NCI-H187 (cell line): ENCODE measurements around the gene DISC1.

ENCODE experiments used
- DNase-seq, 2 experiments: peaks; one replicate each; lab custom pipeline; 2025; lab: John Stamatoyannopoulos, UW

The DISC1 gene

DNA sequence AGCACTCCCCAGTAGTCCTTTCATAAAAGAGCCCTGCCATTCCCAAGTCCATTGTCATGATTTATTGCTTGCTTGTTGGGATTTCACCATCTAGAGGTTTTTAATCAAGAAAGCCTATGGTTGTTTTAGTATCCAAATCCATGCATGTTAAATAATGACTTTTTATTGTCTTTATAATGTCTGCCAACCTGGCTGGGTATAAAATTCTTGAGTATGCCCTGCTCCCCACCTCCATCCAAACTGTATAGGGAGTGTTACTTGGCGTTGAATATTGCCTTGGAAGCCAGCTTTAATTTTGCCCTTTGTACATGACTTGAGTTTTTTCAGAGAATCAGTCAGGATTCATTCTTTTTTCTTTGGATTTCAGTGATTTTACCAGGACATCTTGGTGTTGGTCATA lies 44.2 kb downstream of the DISC1 start:
- DNase-seq, result no peak

DNA sequence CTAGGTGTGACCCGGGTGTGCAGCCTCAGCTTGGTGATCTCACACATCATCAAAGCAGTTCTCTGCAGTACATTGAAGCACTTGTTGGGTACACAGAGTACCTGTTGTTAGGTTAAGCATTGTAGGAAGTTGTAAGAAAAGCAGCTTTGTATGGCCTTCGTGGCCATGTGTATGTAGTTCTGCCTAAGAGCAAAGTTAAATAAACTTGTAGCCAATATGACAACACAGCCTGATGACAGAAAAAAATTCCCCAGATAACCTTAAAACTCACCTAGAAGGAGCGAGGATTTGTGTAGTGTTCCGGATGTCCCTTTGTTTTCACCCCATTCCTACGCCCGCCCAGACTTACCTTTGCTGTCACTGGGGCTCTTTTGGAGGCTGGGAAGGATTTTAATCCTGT lies 48.0 kb downstream of the DISC1 start:
- DNase-seq, result no peak

DNA sequence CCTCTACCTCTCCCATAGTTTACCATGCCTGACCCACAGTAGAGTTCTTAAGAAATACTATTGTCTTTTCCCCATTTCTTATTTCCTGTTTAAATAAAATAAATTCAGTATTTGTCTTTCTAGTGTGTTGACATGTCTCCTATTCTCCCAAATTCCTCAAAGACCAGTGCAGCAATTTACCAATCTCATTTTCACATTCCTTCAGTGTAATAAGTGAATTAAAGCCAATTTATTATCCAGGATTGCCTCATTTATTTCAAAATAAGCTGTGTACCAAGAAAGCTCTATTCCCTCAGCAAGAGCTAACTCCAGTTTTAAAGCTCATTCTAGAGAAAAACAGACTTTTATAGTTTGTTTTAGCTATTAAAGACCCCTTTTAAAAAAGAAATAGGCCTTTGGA lies 49.9 kb downstream of the DISC1 start:
- DNase-seq, result no peak

DNA sequence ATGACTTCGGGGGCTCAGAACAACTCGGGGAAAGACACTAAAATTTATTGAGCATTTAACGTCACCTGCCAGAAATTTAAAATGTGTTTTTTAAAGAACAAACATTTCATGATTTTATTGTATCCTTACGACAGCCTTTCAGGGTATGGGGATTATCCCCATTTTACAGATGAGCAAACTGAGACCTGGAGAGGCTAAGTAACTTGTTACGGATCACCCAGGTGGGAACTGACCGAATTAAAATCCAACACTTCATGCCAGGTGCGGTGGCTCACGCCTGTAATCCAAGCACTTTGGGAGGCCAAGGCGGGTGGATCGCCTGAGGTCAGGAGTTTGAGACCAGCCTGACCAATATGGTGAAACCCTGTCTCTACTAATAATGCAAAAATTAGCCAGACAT lies 50.9 kb downstream of the DISC1 start:
- DNase-seq, result no peak

DNA sequence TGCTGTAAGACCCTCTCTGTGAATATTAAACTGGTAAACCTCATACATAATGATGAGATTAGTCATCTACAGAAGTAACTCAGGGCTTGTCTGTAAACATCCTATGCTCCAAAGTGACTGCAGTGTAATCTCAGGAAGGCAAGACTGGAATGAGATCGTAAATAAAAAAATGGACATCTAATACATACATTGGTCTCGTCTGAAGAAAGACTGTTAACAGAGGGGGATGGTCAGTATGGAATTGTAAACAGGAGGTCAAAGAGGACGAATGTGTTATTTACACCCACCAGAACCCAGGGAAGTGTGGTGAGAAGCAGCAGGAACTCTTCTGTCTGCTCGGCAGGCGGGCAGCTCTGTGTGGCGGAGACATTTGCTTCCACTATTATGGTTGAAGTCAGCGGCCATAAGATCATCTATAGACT lies 51.4 kb downstream of the DISC1 start:
- no peak for DNase-seq

DNA sequence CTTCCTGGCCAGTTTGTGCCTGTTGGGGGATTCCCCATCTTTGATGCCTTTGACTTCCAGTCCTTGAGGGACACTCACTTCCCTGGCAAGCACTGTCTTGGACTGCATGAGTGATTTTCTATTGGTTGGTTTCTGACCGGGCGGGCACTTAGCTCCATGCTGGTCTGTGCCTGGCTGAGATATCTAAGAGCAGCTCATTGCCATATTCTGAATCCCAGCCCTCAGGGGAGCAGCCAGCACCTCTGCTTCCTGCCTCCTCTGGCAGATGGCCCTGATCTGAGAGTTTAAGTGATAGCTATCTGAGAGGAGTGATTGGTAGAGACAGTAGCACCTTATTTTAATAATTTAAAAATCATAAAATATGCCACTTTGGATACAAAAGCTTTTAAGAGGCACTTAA lies 52.5 kb downstream of the DISC1 start:
- DNase-seq, result no peak

DNA sequence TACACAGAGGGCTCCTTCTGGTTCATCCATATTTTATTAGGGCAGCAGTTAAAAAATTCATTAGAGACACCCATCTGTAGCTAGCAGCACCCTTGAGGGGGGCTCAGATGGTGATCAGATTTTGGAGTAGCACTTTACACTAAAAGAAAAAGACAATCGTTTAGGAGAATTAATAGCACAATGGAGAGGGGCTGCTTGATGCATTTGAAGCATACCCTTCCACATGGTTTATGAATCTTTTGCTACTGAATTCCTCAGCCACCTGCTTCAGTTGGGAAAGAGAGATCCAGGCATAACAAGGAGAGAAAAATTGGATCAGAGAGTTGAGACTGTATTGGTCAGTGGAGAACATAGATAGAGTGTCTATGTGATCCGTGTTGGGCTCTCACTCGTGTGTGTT lies 54.4 kb downstream of the DISC1 start:
- DNase-seq, result no peak

DNA sequence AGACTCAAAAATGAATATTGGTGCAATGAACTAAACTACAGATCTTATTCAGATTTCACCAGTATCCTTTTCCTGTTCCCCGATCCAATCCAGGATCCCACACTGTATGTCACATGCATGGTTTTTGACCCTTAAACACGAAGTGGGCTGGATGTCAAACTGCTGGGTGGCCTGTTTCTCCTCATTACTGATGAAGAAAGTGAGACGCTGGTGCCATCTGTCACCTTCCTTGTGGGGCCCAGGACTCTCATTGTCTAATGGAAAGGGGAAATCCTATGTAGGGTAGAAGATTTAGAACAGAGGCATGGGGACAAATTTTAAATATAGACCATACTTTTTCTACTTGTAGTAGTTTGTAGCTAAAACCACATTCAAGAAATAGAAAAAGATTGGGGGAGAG lies 56.2 kb downstream of the DISC1 start:
- no peak for DNase-seq

DNA sequence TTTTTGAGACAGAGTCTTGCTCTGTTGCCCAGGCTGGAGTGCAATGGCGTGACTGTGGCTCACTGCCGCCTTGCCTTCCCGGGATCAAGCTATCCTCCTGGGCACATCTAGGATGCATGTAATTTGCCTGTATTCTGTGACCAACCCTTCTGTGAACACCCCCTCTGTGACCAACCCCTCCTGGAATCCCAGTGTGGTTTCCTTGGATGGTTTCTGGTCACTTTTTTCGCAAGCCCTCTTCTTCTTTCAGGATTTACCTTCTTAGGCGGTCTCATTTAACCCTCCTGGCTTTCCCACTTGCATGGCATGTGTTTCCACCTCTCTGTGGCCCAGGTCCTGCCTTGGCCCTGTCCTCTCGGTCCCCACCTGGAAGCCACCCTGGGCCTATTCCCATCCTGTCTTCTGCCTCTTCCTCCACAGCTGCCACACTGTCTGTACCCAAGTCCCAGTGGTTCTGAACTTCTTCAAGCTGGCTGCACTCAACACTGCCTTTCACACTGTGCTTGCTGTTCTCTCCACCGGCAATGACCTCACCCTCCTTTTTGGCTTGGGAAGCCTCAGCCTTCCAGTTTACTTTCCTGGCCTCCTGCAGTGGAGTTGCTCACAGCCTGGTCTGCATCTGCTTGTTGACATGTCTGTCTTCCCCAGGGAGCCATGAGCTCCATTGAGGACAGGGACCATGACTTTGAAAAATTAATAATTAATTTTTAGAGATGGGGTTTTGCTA lies 57.0 kb downstream of the DISC1 start:
- peak in 1 of 2 experiments; percentile 18 for DNase-seq

DNA sequence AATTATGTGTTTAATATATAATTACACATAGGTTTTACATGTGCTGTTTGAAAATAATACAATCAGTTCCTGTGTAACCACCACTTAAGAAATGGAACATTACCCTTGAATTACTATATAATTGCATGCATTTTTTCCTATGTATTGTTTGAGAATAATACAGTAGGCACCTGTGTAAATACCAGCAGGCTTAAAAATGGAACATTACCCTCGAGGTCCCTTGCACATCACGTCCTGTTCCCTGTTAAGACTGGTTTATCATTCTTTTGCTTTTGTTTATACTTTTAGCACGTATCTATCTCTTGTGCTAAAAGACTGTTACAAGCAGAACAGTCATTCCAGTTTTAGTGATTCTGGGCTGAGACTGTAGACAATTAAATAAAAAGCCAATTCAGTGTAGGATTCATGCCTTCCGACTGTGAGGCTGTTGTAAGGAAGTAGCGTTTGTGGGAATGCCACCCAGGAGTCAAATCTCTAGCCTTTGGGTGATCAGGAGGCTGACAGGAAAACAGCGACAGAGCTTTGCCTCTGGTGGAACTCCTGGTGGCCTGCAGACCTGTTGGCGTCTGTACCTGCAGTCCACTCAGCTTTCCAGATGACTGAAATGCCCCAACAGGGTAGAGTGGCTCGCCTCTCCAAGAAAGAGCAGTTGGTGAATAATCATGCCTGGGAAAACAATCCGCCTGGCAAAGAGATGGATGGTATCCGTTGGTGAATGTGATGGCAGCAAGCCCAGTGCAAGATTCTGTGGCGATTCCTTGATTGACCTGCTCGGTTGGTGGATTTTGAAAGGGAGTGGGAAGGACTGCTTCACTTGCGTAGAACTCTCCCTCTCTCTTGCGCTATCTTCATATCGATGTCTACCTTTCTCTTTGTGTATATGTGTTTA lies 58.0 kb downstream of the DISC1 start:
- DNase-seq, result peak; percentile 23 to 60

DNA sequence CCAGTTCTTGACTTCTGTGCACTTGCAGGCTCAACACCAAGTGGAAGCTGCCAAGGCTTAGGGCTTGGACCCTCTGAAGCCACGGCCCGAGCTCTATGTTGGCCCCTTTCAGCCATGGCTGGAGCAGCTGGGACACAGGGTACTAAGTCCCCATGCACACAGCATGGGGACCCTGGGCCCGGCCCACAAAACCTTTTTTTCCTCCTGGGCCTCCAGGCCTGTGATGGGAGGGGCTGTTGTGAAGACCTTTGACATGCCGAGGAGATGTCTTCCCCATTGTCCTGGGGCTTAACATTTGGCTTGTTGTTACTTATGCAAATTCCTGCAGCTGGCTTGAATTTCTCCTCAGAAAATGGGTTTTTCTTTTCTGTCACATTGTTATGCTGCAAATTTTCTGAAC lies 59.8 kb downstream of the DISC1 start:
- DNase-seq, result no peak

DNA sequence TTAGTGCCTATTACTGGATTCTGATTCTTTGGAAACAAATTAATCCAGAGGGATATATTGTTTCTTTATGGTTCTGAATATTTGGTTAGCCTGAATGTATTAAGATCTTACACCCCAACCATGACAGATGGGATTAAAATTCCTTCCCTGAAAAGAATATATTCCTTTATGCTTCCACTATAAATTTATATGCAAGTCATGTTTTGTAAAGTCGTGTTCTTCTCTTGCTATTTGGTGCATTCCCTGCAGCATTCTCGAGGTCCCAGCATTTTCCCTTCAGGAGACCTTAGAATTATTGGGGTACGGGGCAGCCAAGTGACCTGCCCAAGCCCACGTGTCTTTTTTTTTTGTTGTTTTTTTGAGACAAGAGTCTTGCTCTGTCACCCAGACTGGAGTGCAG lies 62.4 kb downstream of the DISC1 start:
- no peak for DNase-seq

DNA sequence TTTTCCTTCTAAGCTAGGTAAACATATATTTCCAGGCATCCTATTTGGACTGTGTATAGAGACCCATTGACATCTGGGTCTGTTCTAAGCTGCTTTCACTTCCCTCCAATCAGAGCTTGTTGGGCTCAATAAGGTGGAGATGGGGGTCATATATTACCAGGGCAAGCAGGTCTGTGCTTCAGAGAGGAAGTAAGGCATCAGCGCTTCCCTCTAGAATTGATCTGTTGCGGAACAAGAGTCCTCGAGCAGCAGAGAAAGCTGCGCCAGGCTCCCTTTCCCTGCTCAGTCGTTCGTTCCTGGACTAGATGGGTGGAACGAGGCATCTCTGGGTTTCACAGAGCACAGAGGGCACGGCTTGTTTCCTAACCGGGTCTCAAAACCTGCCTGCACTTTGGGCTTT lies 63.5 kb downstream of the DISC1 start:
- DNase-seq, result peak in 1 of 2 experiments; percentile 14

DNA sequence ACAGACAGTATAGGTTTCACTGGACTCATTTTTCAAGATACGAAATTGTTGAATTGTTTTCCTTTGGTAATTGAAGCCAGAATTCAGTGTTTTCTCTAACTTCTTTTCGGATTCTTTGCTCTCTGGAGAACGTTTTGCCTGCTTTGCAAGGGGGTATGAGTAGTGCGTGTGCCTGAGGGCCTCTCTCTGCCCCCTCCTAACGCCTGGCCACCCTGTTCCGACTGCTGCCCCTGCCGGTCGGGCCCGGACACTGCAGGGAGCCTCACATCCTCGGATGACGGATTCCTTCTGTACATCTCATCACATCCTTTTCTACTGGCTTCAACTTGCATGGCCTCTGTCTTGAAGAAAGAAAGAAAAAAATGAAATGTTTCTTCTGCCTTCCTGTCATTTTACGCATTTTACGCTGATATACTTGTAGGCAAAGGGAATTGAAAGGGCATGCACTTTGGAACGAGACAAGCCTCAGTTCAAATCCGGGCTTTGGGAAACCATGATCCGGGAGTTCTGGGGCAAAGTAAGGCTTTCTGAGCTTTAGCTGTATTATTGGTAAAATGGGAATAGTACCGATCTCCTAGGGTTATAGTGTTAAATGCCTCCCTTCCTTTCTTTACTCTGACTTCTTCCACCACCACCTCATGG lies 65.1 kb downstream of the DISC1 start:
- no peak for DNase-seq

DNA sequence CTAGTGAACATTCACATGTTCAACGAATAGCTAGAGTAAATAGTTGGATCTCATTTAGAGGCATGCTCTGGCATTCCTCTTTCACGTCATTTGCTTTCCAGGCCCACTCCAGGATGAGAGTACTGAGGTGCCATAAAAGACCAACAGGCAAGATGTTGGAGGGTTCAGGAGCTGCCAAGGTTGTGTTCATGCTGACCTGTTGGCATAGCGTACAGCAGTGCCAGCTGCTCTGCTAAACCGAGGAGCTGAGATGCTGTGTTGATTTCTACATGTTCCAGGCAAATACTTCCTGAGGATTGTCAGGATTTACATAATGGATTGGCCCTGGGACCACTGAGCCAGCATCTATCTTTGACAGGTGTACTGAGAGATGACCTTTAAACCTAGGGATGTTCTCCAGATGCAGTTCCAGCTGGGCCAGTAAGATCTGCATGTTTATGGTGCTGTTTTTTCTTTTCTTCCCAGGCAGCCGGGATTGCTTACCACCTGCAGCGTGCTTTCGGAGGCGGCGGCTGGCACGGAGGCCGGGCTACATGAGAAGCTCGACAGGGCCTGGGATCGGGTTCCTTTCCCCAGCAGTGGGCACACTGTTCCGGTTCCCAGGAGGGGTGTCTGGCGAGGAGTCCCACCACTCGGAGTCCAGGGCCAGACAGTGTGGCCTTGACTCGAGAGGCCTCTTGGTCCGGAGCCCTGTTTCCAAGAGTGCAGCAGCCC lies 66.9 kb downstream of the DISC1 start:
- DNase-seq, result no peak

DNA sequence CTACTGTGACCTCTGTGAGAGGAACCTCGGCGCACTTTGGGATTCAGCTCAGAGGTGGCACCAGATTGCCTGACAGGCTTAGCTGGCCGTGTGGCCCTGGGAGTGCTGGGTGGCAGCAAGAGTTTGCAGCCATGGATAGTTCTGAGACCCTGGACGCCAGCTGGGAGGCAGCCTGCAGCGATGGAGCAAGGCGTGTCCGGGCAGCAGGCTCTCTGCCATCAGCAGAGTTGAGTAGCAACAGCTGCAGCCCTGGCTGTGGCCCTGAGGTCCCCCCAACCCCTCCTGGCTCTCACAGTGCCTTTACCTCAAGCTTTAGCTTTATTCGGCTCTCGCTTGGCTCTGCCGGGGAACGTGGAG lies 67.5 kb downstream of the DISC1 start:
- DNase-seq, result no peak

DNA sequence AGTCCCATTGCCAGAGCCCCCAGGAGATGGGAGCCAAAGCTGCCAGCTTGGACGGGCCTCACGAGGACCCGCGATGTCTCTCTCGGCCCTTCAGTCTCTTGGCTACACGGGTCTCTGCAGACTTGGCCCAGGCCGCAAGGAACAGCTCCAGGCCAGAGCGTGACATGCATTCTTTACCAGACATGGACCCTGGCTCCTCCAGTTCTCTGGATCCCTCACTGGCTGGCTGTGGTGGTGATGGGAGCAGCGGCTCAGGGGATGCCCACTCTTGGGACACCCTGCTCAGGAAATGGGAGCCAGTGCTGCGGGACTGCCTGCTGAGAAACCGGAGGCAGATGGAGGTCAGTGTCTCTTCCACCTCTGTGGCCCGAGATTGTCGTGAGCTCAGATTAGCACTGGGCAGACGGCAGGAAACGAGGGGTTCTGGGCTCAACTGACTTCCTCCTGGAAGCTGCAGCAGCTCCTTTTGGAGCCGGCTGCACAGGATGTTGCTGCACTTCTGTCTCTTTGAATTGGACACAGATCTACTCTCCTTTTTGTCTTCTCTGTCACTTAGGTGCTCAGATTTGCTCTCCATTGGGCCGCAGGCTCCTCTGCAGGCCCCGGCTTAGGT lies 68.0 kb downstream of the DISC1 start:
- no peak for DNase-seq

DNA sequence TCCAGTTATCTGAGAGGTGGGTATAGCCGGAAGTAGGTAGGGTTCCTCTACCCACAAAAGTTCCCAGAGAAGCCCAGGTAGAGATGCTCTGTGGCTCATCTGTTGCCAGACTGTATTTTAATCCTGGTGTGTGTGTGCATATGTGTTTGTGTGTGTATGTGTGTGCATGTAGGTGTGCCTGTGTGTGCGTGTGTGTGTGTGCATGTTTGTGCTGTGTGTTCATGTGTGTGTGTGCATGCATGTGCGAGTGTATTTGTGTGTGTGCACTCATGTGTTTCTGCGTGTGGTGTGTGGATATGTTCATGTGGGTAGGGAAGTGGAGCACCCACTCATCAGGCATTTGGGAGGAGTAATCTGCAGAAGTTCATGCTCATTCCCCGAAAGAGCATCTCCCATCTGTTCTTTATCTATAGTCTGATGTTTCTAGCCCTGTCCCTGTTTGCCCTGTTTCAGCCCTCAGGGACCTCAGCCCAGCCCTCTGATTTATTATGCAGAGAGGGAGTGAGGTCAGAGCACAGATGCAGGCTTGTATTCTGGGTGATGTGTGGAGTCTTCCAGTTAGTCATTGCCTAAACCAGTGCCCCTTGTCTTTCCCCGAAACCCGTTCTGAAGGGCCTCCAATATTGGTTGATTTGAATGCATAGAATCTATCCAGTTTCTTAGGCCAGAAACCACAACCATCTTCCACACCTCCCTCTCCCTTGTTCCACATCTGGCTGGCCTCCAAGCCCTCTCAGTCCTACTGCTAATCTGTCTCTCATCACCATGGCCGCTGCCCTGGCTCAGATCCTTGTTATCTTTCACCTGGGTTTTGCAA lies 69.1 kb downstream of the DISC1 start:
- no peak for DNase-seq

DNA sequence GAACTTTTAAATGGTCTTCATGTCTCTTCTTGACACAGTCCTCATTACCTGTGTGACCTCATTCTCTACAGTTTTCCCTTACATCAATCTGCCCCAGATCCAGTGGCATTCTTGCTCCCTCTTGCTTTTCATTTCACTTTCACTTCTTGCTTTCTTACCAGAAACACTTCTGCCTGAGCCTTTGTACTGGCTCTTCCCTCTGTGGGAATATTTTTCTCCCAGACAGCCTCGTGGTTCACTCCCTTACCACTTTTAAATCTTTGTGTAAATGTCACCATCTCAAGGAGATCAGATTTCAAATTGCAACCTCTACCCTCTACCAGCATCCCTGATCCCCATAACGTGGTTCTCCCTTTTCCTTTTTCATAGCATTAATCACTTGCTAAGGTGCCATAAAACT lies 73.2 kb downstream of the DISC1 start:
- DNase-seq, result no peak

DNA sequence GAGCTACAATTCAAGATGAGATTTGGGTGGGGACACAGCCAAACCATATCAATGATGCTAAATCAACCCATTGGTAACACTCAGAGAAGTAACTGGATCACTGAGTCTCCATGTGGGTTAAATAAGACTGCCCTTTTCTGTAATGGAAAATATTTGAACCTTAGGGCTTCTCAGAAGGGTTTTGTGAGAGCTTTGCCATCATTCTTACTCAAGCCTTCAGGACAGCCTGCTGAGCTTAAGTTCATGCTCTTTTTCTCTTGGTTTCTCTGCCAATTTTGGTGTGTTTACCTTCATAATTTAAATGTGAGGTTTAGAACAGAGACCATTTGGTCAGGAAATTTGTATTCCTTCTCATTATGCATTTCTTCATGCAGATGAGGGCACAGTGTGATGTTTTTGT lies 74.7 kb downstream of the DISC1 start:
- DNase-seq, result no peak

DNA sequence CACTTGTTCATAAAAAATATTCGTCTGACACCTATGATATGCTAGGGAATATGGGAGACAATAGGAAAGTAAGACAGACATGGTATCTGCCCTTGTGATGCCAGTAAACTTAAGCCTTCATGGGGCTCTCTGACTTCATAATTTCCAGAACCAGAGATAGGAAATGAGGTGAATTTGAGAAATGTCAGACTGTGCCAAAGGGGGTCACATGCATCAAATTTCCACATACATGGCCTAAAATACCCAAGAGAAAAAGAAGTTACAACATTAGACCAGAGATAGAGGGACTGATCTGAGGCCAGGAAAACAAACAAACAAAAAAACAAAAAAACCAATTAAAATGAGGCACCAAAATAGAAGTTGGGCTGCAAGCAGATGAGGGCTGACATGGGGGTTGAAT lies 75.7 kb downstream of the DISC1 start:
- no peak for DNase-seq
